SJCRH30 (cell line): Measurements from ENCODE around the gene CCDC110. TPM values are rescaled to one million over a fixed set of nuclear protein-coding genes. Genes with fewer than 3 reads are reported as not detected.
A peak's percentile ranks its signal among the peaks of the same experiment; 100 is the strongest.

ENCODE experiments used
- DNase-seq, 2 experiments: peaks; one replicate each; pipeline ENCODE4 v3.0.0-alpha.2; 2015 to 2020
- H3K27ac ChIP-seq: fragments of 250-450 bp; sonication (Bioruptor Pico); 2 replicates; pipeline ENCODE4 v1.5.1; 2020; ENCODE audit warnings: mild to moderate bottlenecking, moderate library complexity
- H3K27me3 ChIP-seq: fragments of 250-450 bp; sonication (Bioruptor Pico); 2 replicates; pipeline ENCODE4 v1.5.1; 2020; ENCODE audit warnings: mild to moderate bottlenecking, moderate library complexity
- H3K36me3 ChIP-seq: fragments of 250-450 bp; sonication (Bioruptor Pico); 2 replicates; pipeline ENCODE4 v1.5.1; 2020; ENCODE audit warnings: mild to moderate bottlenecking, moderate library complexity
- H3K4me1 ChIP-seq: fragments of 250-450 bp; sonication (Bioruptor Pico); 2 replicates; pipeline ENCODE4 v1.5.1; 2020; ENCODE audit warnings: mild to moderate bottlenecking, moderate library complexity
- H3K4me3 ChIP-seq: fragments of 250-450 bp; sonication (Bioruptor Pico); 2 replicates; pipeline ENCODE4 v1.5.1; 2020; ENCODE audit warnings: mild to moderate bottlenecking, moderate library complexity
- H3K9me3 ChIP-seq: fragments of 250-450 bp; sonication (Bioruptor Pico); replicated peaks from 2 replicates; pipeline ENCODE4 v1.5.1; 2020; ENCODE audit warnings: mild to moderate bottlenecking, moderate library complexity
- total RNA-seq: library from RNA; depleted of rRNA; stranded (reverse); fragments of >200 nt; shearing (Covaris generic); gene quantifications from 2 replicates; pipeline ENCODE4 v1.2.3, GENCODE V29; 2014

CCDC110 gene
- total RNA-seq, 1 experiment from 2014 or later: not detected

GRCh38 chr4:185464183-185464582 lies 7.3 kb downstream of the CCDC110 start:
- H3K4me1 ChIP-seq: no peaks in the 10 kb centered on the region
- H3K4me3 ChIP-seq: no peak overlapping the region
- H3K27me3 ChIP-seq: no peaks in the 10 kb centered on the region
- H3K36me3 ChIP-seq: no peaks in the 10 kb centered on the region
- no peaks in the 10 kb centered on the region for H3K9me3 ChIP-seq
- no peak overlapping the region for H3K27ac ChIP-seq
- DNase-seq: no peak

- peak in 1 of 2 experiments; percentile 27 for DNase-seq
- Histone ChIP-seq H3K4me3 (no peak overlapping the region), H3K27me3 (no peaks in the 10 kb centered on the region), H3K27ac (no peak overlapping the region), H3K36me3 (no peaks in the 10 kb centered on the region), H3K4me1 (no peaks in the 10 kb centered on the region), H3K9me3 (no peaks in the 10 kb centered on the region)
Observed at GRCh38 chr4:185463541-185463940, 8.0 kb downstream of the CCDC110 start.

- Histone ChIP-seq H3K36me3 (no peaks in the 10 kb centered on the region), H3K27ac (no peak overlapping the region), H3K9me3 (no peaks in the 10 kb centered on the region), H3K4me3 (no peak overlapping the region), H3K27me3 (no peaks in the 10 kb centered on the region), H3K4me1 (no peaks in the 10 kb centered on the region)
- no peak for DNase-seq
Observed at GRCh38 chr4:185461565-185461964, 10.0 kb downstream of the CCDC110 start.

GRCh38 chr4:185457136-185457535 lies 14.4 kb downstream of the CCDC110 start:
- H3K9me3 ChIP-seq: no peaks in the 10 kb centered on the region
- no peaks in the 10 kb centered on the region for H3K27me3 ChIP-seq
- DNase-seq: peak in 1 of 2 experiments; percentile 9
- H3K4me1 ChIP-seq: no peaks in the 10 kb centered on the region
- H3K27ac ChIP-seq: no peak overlapping the region
- no peak overlapping the region for H3K4me3 ChIP-seq
- H3K36me3 ChIP-seq: no peaks in the 10 kb centered on the region

- Histone ChIP-seq H3K4me3 (no peak overlapping the region), H3K4me1 (no peaks in the 10 kb centered on the region), H3K9me3 (no peaks in the 10 kb centered on the region), H3K27ac (no peak overlapping the region), H3K27me3 (no peaks in the 10 kb centered on the region), H3K36me3 (no peaks in the 10 kb centered on the region)
- no peak for DNase-seq
Observed at GRCh38 chr4:185456131-185456530, 15.4 kb downstream of the CCDC110 start.

- Histone ChIP-seq H3K36me3 (no peaks in the 10 kb centered on the region), H3K4me1 (no peaks in the 10 kb centered on the region), H3K9me3 (no peaks in the 10 kb centered on the region), H3K4me3 (no peak overlapping the region), H3K27ac (no peak overlapping the region), H3K27me3 (no peaks in the 10 kb centered on the region)
- DNase-seq: no peak
Observed at GRCh38 chr4:185445209-185445608, 26.3 kb downstream of the CCDC110 start.

GRCh38 chr4:185441479-185441878 lies 30.1 kb downstream of the CCDC110 start:
- no peaks in the 10 kb centered on the region for H3K27me3 ChIP-seq
- H3K36me3 ChIP-seq: no peaks in the 10 kb centered on the region
- H3K27ac ChIP-seq: no peak overlapping the region
- H3K4me1 ChIP-seq: no peaks in the 10 kb centered on the region
- H3K9me3 ChIP-seq: no peaks in the 10 kb centered on the region
- no peak for DNase-seq
- no peak overlapping the region for H3K4me3 ChIP-seq

- Histone ChIP-seq H3K4me1 (no peaks in the 10 kb centered on the region), H3K27ac (no peak overlapping the region), H3K36me3 (no peaks in the 10 kb centered on the region), H3K4me3 (no peak overlapping the region), H3K9me3 (no peaks in the 10 kb centered on the region), H3K27me3 (no peaks in the 10 kb centered on the region)
- no peak for DNase-seq
Observed at GRCh38 chr4:185437809-185438208, 33.7 kb downstream of the CCDC110 start.

- no peaks in the 10 kb centered on the region for H3K4me1 ChIP-seq
- H3K9me3 ChIP-seq: no peaks in the 10 kb centered on the region
- H3K36me3 ChIP-seq: no peaks in the 10 kb centered on the region
- no peak overlapping the region for H3K4me3 ChIP-seq
- H3K27me3 ChIP-seq: no peaks in the 10 kb centered on the region
- H3K27ac ChIP-seq: no peak overlapping the region
- DNase-seq: no peak
Observed at GRCh38 chr4:185435466-185435865, 36.1 kb downstream of the CCDC110 start.

GRCh38 chr4:185429660-185430059 lies 41.9 kb downstream of the CCDC110 start:
- Histone ChIP-seq H3K27ac (no peak overlapping the region), H3K4me1 (no peaks in the 10 kb centered on the region), H3K27me3 (no peaks in the 10 kb centered on the region), H3K9me3 (no peaks in the 10 kb centered on the region), H3K36me3 (no peaks in the 10 kb centered on the region), H3K4me3 (no peak overlapping the region)
- DNase-seq: no peak

GRCh38 chr4:185426960-185427688 lies 44.4 kb downstream of the CCDC110 start:
- Histone ChIP-seq H3K4me3 (no peak overlapping the region), H3K9me3 (no peaks in the 10 kb centered on the region), H3K4me1 (no peaks in the 10 kb centered on the region), H3K27ac (no peak overlapping the region), H3K27me3 (no peaks in the 10 kb centered on the region), H3K36me3 (no peaks in the 10 kb centered on the region)
- DNase-seq: no peak

- Histone ChIP-seq H3K4me3 (peak within 1 kb of the TSS; percentile 82), H3K27me3 (no peaks in the 10 kb centered on the region), H3K36me3 (no peaks in the 10 kb centered on the region), H3K9me3 (no peaks in the 10 kb centered on the region), H3K27ac (peak within 1 kb of the TSS; percentile 100), H3K4me1 (no peaks in the 10 kb centered on the region)
- DNase-seq: peak; percentile 81 to 86
Observed at GRCh38 chr4:185425647-185426352, 45.7 kb downstream of the CCDC110 start, which contains the start of gene UFSP2. Gene UFSP2 (minus strand): TSS chr4:185425964. CDS start chr4:185425868, 96 bp downstream.

GRCh38 chr4:185424905-185425646 lies 46.5 kb downstream of the CCDC110 start:
- peak overlapping the region; percentile 100 for H3K27ac ChIP-seq
- peak overlapping the region; percentile 82 for H3K4me3 ChIP-seq
- DNase-seq: no peak
- H3K36me3 ChIP-seq: no peaks in the 10 kb centered on the region
- no peaks in the 10 kb centered on the region for H3K9me3 ChIP-seq
- H3K27me3 ChIP-seq: no peaks in the 10 kb centered on the region
- H3K4me1 ChIP-seq: no peaks in the 10 kb centered on the region

- DNase-seq: no peak
- no peaks in the 10 kb centered on the region for H3K9me3 ChIP-seq
- no peak overlapping the region for H3K4me3 ChIP-seq
- H3K27ac ChIP-seq: no peak overlapping the region
- H3K36me3 ChIP-seq: no peaks in the 10 kb centered on the region
- H3K27me3 ChIP-seq: no peaks in the 10 kb centered on the region
- no peaks in the 10 kb centered on the region for H3K4me1 ChIP-seq
Observed at GRCh38 chr4:185421366-185422124, 50.0 kb downstream of the CCDC110 start.
